ENCODE results near the gene CLEC4D.

CLEC4D gene

GRCh38 chr12:8507596-8507995 is 5.7 kb upstream of the CLEC4D start:
- no peak for TF ChIP-seq CTCF (conservative IDR thresholded peaks at IDR 0.05; ENCODE audit: low read depth, low read length)
- DNase-seq (ENCODE audit: low read depth): no peak
- no peak overlapping the region for H3K4me3 ChIP-seq (ENCODE audit: low read length)

GRCh38 chr12:8508223-8508622 is 5.1 kb upstream of the CLEC4D start:
- no peak overlapping the region for H3K4me3 ChIP-seq (ENCODE audit: low read length)
- DNase-seq (ENCODE audit: low read depth): no peak
- TF ChIP-seq CTCF (conservative IDR thresholded peaks at IDR 0.05; ENCODE audit: low read depth, low read length): no peak

- no peak for DNase-seq (ENCODE audit: low read depth)
- TF ChIP-seq CTCF (conservative IDR thresholded peaks at IDR 0.05; ENCODE audit: low read depth, low read length): no peak
- no peak overlapping the region for H3K4me3 ChIP-seq (ENCODE audit: low read length)
These were observed 4.1 kb upstream of the CLEC4D start for GRCh38 chr12:8508910-8509841.

- no peak for TF ChIP-seq CTCF (conservative IDR thresholded peaks at IDR 0.05; ENCODE audit: low read depth, low read length)
- H3K4me3 ChIP-seq (ENCODE audit: low read length): no peak overlapping the region
- no peak for DNase-seq (ENCODE audit: low read depth)
These were observed 4.7 kb downstream of the CLEC4D start for GRCh38 chr12:8517971-8518370.

GRCh38 chr12:8519171-8519570 is 5.9 kb downstream of the CLEC4D start:
- TF ChIP-seq CTCF (conservative IDR thresholded peaks at IDR 0.05; ENCODE audit: low read depth, low read length): no peak

GRCh38 chr12:8527250-8528130 is 14.2 kb downstream of the CLEC4D start:
- TF ChIP-seq CTCF (conservative IDR thresholded peaks at IDR 0.05; ENCODE audit: low read depth, low read length): no peak
- no peak for DNase-seq (ENCODE audit: low read depth)
- no peak overlapping the region for H3K4me3 ChIP-seq (ENCODE audit: low read length)

More at GRCh38 chr12:8519171-8519570, 5.9 kb downstream of the CLEC4D start:
- no peak for DNase-seq (ENCODE audit: low read depth)
- H3K4me3 ChIP-seq (ENCODE audit: low read length): no peak overlapping the region
